K562 (cell line): Measurements from ENCODE around the gene LTBP4. TPM values are rescaled to one million over a fixed set of nuclear protein-coding genes. Genes with fewer than 3 reads are reported as not detected.
A peak's percentile ranks its signal among the peaks of the same experiment; 100 is the strongest.

Experiments
- BCL6 ChIP-seq: fragments of 250-450 bp; sonication (Bioruptor Pico); IDR thresholded peaks from 2 replicates; pipeline ENCODE4 v1.4.0; 2020
- BRF1 ChIP-seq: IDR thresholded peaks from 3 replicates; pipeline ENCODE4 v1.6.1; 2011; ENCODE audit warnings: borderline replicate concordance, mild to moderate bottlenecking; ENCODE audit not compliant: insufficient read length; ENCODE audit errors: extremely low read depth
- COPS2 ChIP-seq: fragments of 450-650 bp; conservative IDR thresholded peaks from 2 replicates; pipeline ENCODE4 v1.6.1; 2016; ENCODE audit warnings: mild to moderate bottlenecking, moderate library complexity
- ELF4 ChIP-seq: fragments of 450-650 bp; formaldehyde crosslinking; IDR thresholded peaks from 2 replicates; pipeline ENCODE4 v1.4.0; 2022; ENCODE audit warnings: missing genetic modification characterization
- FOXJ2 ChIP-seq: fragments of 200-800 bp; sonication (Bioruptor generic); IDR thresholded peaks from 2 replicates; pipeline ENCODE4 v1.6.1; 2016; ENCODE audit warnings: missing genetic modification characterization, missing compliant biosample characterization
- FOXK1 ChIP-seq: sonication (generic); formaldehyde crosslinking; IDR thresholded peaks from 2 replicates; pipeline ENCODE4 v1.8.0; 2022; ENCODE audit warnings: missing genetic modification reagents, mild to moderate bottlenecking, borderline replicate concordance
- GATAD2B ChIP-seq: fragments of 450-650 bp; IDR thresholded peaks from 2 replicates; pipeline ENCODE4 v1.6.1; 2017; ENCODE audit warnings: mild to moderate bottlenecking, borderline replicate concordance
- GMEB1 ChIP-seq: fragments of 250-450 bp; sonication (Bioruptor Pico); IDR thresholded peaks from 2 replicates; pipeline ENCODE4 v1.4.0; 2020; ENCODE audit warnings: mild to moderate bottlenecking
- GTF2A2 ChIP-seq: IDR thresholded peaks from 2 replicates; pipeline ENCODE4 v1.6.1; 2016; ENCODE audit warnings: mild to moderate bottlenecking, missing genetic modification characterization, missing compliant biosample characterization
- KLF16 ChIP-seq: IDR thresholded peaks from 2 replicates; pipeline ENCODE4 v1.6.1; 2016; ENCODE audit warnings: antibody characterized with exemption
- MAFG ChIP-seq: fragments of 450-650 bp; conservative IDR thresholded peaks from 2 replicates; pipeline ENCODE4 v1.6.1; 2016; ENCODE audit warnings: missing genetic modification characterization, missing compliant biosample characterization
- MEF2D ChIP-seq: conservative IDR thresholded peaks from 2 replicates; pipeline ENCODE4 v1.6.1; 2016; ENCODE audit warnings: low read depth, missing genetic modification characterization, missing compliant biosample characterization
- MXD1 ChIP-seq: fragments of 250-450 bp; sonication (Bioruptor Pico); IDR thresholded peaks from 2 replicates; pipeline ENCODE4 v1.8.0; 2021; ENCODE audit warnings: borderline replicate concordance, mild to moderate bottlenecking, moderate library complexity; ENCODE audit not compliant: poor library complexity, severe bottlenecking
- PHB2 ChIP-seq: fragments of 450-650 bp; IDR thresholded peaks from 2 replicates; pipeline ENCODE4 v1.6.1; 2017; ENCODE audit warnings: low read depth
- PHF20 ChIP-seq: fragments of 450-650 bp; IDR thresholded peaks from 2 replicates; pipeline ENCODE4 v1.6.1; 2018; ENCODE audit not compliant: partially characterized antibody
- SETDB1 ChIP-seq: IDR thresholded peaks from one replicate; pipeline ENCODE4 v1.6.1; 2012; ENCODE audit warnings: low read length, control low read depth, inconsistent platforms
- SIN3B ChIP-seq: fragments of 450-650 bp; IDR thresholded peaks from 2 replicates; pipeline ENCODE4 v1.6.1; 2017; ENCODE audit warnings: low read depth, mild to moderate bottlenecking, moderate library complexity
- ZFP36 ChIP-seq: fragments of 150-350 bp; IDR thresholded peaks from 2 replicates; pipeline ENCODE4 v1.6.1; 2018; ENCODE audit warnings: low read length, low read depth; ENCODE audit not compliant: partially characterized antibody
- ZFX ChIP-seq: sonication (generic); formaldehyde crosslinking; IDR thresholded peaks from 2 replicates; pipeline ENCODE4 v1.8.0; 2022; ENCODE audit warnings: mild to moderate bottlenecking, missing genetic modification reagents, moderate library complexity
- ZNF24 ChIP-seq: fragments of 450-650 bp; IDR thresholded peaks from 2 replicates; pipeline ENCODE4 v1.6.1; 2016
- ZNF41 ChIP-seq: fragments of 250-450 bp; sonication (Bioruptor Pico); conservative IDR thresholded peaks from 2 replicates; pipeline ENCODE4 v1.4.0; 2020; ENCODE audit warnings: mild to moderate bottlenecking
- ZNF518B ChIP-seq: fragments of 250-450 bp; sonication (Bioruptor Pico); IDR thresholded peaks from 2 replicates; pipeline ENCODE4 v1.5.0; 2021; ENCODE audit warnings: mild to moderate bottlenecking, moderate library complexity
- ZNF780A ChIP-seq: fragments of 250-450 bp; sonication (Bioruptor Pico); IDR thresholded peaks from 2 replicates; pipeline ENCODE4 v1.5.0; 2021; ENCODE audit warnings: mild to moderate bottlenecking
- polyA plus RNA-seq, 8 experiments: library from polyadenylated mRNA; depleted of rRNA in 4 of 8; stranded (reverse) in 5 of 8; unstranded in 3 of 8; fragments of >200 nt; fragmentation: Nextera tagmentation in 2 of 8; fragmentation: Illumina TruSeq in 1 of 8; extraction: Ambion mirVana in 2 of 8; extraction: Trizol in 1 of 8; gene quantifications; 2 replicates each; pipeline versions ENCODE4 v1.2.1 to v1.2.3, GENCODE V29; 2011 to 2014; ENCODE audit warnings: inconsistent platforms in 1 of 8, missing spikeins in 1 of 8
- total RNA-seq, 7 experiments: library from RNA; depleted of rRNA in 6 of 7; stranded (reverse); fragments of >200 nt in 6 of 7; fragmentation: Illumina TruSeq in 2 of 7; extraction: Trizol in 2 of 7; gene quantifications; 2 replicates each; pipeline versions ENCODE4 v1.2.1 to v1.2.3, GENCODE V29; 2011 to 2021; ENCODE audit warnings: low replicate concordance in 1 of 7
- TF ChIP-seq, protein P1 (sequence below): sonication (generic); formaldehyde crosslinking; IDR thresholded peaks from 2 replicates; pipeline ENCODE4 v1.8.1; 2023; ENCODE audit warnings: mild to moderate bottlenecking, missing genetic modification reagents

Gene LTBP4
- total and polyA plus RNA-seq, 9 of the 15 experiments (the other 6 are each of a cell fraction or from before 2014, with no cell fraction given), result 0.35 to 160 (median 31.6) TPM

DNA sequence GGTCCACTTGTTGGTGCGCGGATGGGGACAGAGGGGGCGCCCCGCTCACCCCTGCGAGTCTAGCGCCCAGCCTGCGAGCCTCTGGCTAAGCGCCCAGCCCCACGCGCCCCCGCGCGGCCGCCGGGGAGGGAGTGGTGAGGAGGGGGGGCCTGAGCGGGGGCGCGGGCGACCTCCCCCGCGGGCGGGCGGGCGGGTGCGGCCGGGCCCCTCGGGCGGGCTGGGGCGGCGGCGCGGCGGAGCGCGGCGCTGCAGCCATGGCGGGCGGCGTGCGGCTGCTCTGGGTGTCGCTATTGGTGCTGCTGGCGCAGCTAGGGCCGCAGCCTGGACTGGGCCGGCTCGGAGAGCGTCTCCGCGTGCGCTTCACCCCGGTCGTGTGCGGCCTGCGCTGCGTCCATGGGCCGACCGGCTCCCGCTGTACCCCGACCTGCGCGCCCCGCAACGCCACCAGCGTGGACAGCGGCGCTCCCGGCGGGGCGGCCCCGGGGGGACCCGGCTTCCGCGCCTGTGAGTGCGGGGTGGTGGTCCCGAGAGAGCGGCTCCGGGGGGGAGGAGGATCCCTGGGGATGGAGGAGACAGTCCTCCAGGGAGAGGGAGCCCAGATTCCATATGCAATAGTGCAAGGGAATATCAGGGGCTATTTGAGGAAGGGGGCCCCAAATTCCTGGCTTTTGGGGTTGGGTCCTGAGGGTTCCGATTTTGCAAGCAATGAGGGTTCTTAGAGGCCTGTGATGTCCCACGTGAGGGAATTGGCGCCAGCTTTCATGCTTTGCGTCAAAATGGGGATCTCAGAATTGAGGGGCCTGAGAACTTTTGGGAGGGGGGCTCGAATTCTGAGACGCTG lies at the start of gene LTBP4 (continued):
- no peak for TF ChIP-seq ZNF518B (CRISPR knock-in tag)
- TF ChIP-seq MAFG (tag), result no peak
- no peak for TF ChIP-seq BRF1
- no peak for TF ChIP-seq GMEB1
- no peak for TF ChIP-seq ZNF780A (CRISPR knock-in tag)
- TF ChIP-seq ELF4, result no peak
- peak; percentile 62 for TF ChIP-seq ZFX (CRISPR knock-in tag)
- no peak for TF ChIP-seq BCL6 (CRISPR knock-in tag)
- TF ChIP-seq SIN3B, result 0 out of 2 replicates have a peak, but pooled peaks have one; percentile 14
- TF ChIP-seq, protein P1, sequence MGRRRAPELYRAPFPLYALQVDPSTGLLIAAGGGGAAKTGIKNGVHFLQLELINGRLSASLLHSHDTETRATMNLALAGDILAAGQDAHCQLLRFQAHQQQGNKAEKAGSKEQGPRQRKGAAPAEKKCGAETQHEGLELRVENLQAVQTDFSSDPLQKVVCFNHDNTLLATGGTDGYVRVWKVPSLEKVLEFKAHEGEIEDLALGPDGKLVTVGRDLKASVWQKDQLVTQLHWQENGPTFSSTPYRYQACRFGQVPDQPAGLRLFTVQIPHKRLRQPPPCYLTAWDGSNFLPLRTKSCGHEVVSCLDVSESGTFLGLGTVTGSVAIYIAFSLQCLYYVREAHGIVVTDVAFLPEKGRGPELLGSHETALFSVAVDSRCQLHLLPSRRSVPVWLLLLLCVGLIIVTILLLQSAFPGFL (CRISPR knock-in tag), result no peak
- no peak for TF ChIP-seq ZFP36
- TF ChIP-seq PHB2, result no peak
- no peak for TF ChIP-seq SETDB1
- no peak for TF ChIP-seq GTF2A2 (tag)
- TF ChIP-seq GATAD2B, result no peak
- no peak for TF ChIP-seq MXD1 (CRISPR knock-in tag)
- TF ChIP-seq COPS2, result no peak
- no peak for TF ChIP-seq KLF16
- no peak for TF ChIP-seq FOXJ2 (tag)
- TF ChIP-seq ZNF41 (CRISPR knock-in tag), result no peak
- no peak for TF ChIP-seq FOXK1 (CRISPR knock-in tag)
- no peak for TF ChIP-seq ZNF24
- TF ChIP-seq PHF20, result no peak
- no peak for TF ChIP-seq MEF2D (tag)
